HEK293 (cell line): ENCODE measurements around the gene CADPS2.

Experiments used
- CTCF ChIA-PET: fragments of 350-600 bp; formaldehyde crosslinking; extraction: SDS; loops from one replicate; lab custom pipeline; 2021; ENCODE audit warnings: antibody characterized with exemption; lab: Yijun Ruan, JAX
- POLR2A ChIA-PET: fragments of 300-600 bp; formaldehyde crosslinking; extraction: SDS; loops from one replicate; lab custom pipeline; 2020; ENCODE audit warnings: antibody characterized with exemption, inconsistent platforms; lab: Yijun Ruan, JAX
- H3K27ac ChIP-seq: fragments of 200-500 bp; sonication (Bioruptor generic); 2 replicates; pipeline ENCODE4 v1.5.1; 2014; ENCODE audit warnings: low read depth, low read length, control low read depth, inconsistent platforms; ENCODE audit errors: extremely low read depth
- H3K36me3 ChIP-seq, 2 experiments: fragments of 200-500 bp in 1 of 2; sonication (Bioruptor generic) in 1 of 2; 1 replicate in 1 of 2; 2 replicates in 1 of 2; pipeline ENCODE4 v1.5.1; 2014 to 2017; ENCODE audit warnings: inconsistent platforms in 2 of 2, low read length in 2 of 2; ENCODE audit not compliant: control insufficient read depth in 2 of 2, insufficient read depth in 1 of 2
- H3K4me1 ChIP-seq: fragments of 200-500 bp; sonication (Bioruptor generic); 2 replicates; pipeline ENCODE4 v1.5.1; 2014; ENCODE audit warnings: mild to moderate bottlenecking, low read length, inconsistent platforms; ENCODE audit not compliant: control insufficient read depth, insufficient read depth
- H3K4me3 ChIP-seq: 2 replicates; pipeline ENCODE4 v1.5.1; 2011; ENCODE audit warnings: low read depth, mild to moderate bottlenecking, control low read depth, low read length, moderate library complexity
- H3K9me3 ChIP-seq: fragments of 200-500 bp; sonication (Bioruptor generic); 2 replicates; pipeline ENCODE4 v1.5.1; 2014; ENCODE audit warnings: low read depth, low read length, inconsistent platforms; ENCODE audit not compliant: control insufficient read depth, insufficient read depth
- FEZF1 ChIP-seq: fragments of 450-650 bp; formaldehyde crosslinking; IDR thresholded peaks from 2 replicates; pipeline ENCODE4 v1.5.1; 2016; ENCODE audit warnings: missing biosample characterization, missing genetic modification characterization
- GFI1B ChIP-seq: fragments of 450-650 bp; formaldehyde crosslinking; IDR thresholded peaks from 2 replicates; pipeline ENCODE4 v1.5.1; 2016; ENCODE audit warnings: missing biosample characterization, missing genetic modification characterization
- HOXA7 ChIP-seq: sonication (generic); formaldehyde crosslinking; IDR thresholded peaks from 2 replicates; pipeline ENCODE4 v1.8.1; 2022; ENCODE audit warnings: missing genetic modification reagents, borderline replicate concordance
- PRDM1 ChIP-seq: fragments of 450-650 bp; formaldehyde crosslinking; IDR thresholded peaks from 2 replicates; pipeline ENCODE4; 2016; ENCODE audit warnings: missing biosample characterization, missing genetic modification characterization
- ZFP3 ChIP-seq: fragments of 450-650 bp; formaldehyde crosslinking; IDR thresholded peaks from 2 replicates; pipeline ENCODE4 v1.5.1; 2016; ENCODE audit warnings: low read depth, missing biosample characterization, missing genetic modification characterization
- ZFP41 ChIP-seq: fragments of 450-650 bp; formaldehyde crosslinking; IDR thresholded peaks from 2 replicates; pipeline ENCODE4 v1.5.1; 2016; ENCODE audit warnings: missing biosample characterization, missing genetic modification characterization, borderline replicate concordance
- ZNF133 ChIP-seq: fragments of 450-650 bp; formaldehyde crosslinking; IDR thresholded peaks from 2 replicates; pipeline ENCODE4 v1.5.1; 2016; ENCODE audit warnings: missing biosample characterization, missing genetic modification characterization
- ZNF202 ChIP-seq: fragments of 450-650 bp; formaldehyde crosslinking; IDR thresholded peaks from 2 replicates; pipeline ENCODE4 v1.5.1; 2016; ENCODE audit warnings: missing biosample characterization, missing genetic modification characterization, borderline replicate concordance
- ZNF341 ChIP-seq: fragments of 450-650 bp; formaldehyde crosslinking; IDR thresholded peaks from 2 replicates; pipeline ENCODE4; 2016; ENCODE audit warnings: low read depth, missing biosample characterization, missing genetic modification characterization
- ZNF394 ChIP-seq: fragments of 450-650 bp; formaldehyde crosslinking; IDR thresholded peaks from 2 replicates; pipeline ENCODE4 v1.5.1; 2016; ENCODE audit warnings: missing biosample characterization, missing genetic modification characterization, mild to moderate bottlenecking, moderate library complexity, borderline replicate concordance
- ZNF433 ChIP-seq: fragments of 450-650 bp; formaldehyde crosslinking; IDR thresholded peaks from 2 replicates; pipeline ENCODE4 v1.5.1; 2016; ENCODE audit warnings: missing biosample characterization, missing genetic modification characterization, low read depth
- ZNF529 ChIP-seq: fragments of 450-650 bp; formaldehyde crosslinking; IDR thresholded peaks from 2 replicates; pipeline ENCODE4 v1.5.1; 2017; ENCODE audit warnings: missing genetic modification characterization, missing biosample characterization; ENCODE audit not compliant: insufficient replicate concordance
- ZNF560 ChIP-seq: fragments of 450-650 bp; formaldehyde crosslinking; IDR thresholded peaks from 2 replicates; pipeline ENCODE4 v1.5.1; 2017; ENCODE audit warnings: missing biosample characterization, missing genetic modification characterization, borderline replicate concordance
- ZNF610 ChIP-seq: fragments of 450-650 bp; formaldehyde crosslinking; IDR thresholded peaks from 2 replicates; pipeline ENCODE4 v1.5.1; 2016; ENCODE audit warnings: missing biosample characterization, missing genetic modification characterization, borderline replicate concordance
- ZNF654 ChIP-seq: fragments of 450-650 bp; formaldehyde crosslinking; IDR thresholded peaks from 2 replicates; pipeline ENCODE4 v1.5.1; 2016; ENCODE audit warnings: low read depth, missing biosample characterization, missing genetic modification characterization
- ZNF670 ChIP-seq: fragments of 450-650 bp; formaldehyde crosslinking; IDR thresholded peaks from 2 replicates; pipeline ENCODE4 v1.5.1; 2016; ENCODE audit warnings: missing biosample characterization, missing genetic modification characterization, low read depth
- ZNF830 ChIP-seq: fragments of 450-650 bp; IDR thresholded peaks from 2 replicates; pipeline ENCODE4 v1.5.0; 2018; ENCODE audit warnings: missing biosample characterization, missing genetic modification characterization, low read depth, mild to moderate bottlenecking, moderate library complexity
- TF ChIP-seq, protein P1 (sequence below): fragments of 450-650 bp; formaldehyde crosslinking; IDR thresholded peaks from 2 replicates; pipeline ENCODE4 v1.5.1; 2016; ENCODE audit warnings: missing biosample characterization, missing genetic modification characterization, low read depth
- TF ChIP-seq, protein P2 (sequence below): IDR thresholded peaks from 2 replicates; pipeline ENCODE4 v1.6.1; 2011; ENCODE audit warnings: mild to moderate bottlenecking, low read depth, low read length, borderline replicate concordance
- TF ChIP-seq, protein P3 (sequence below): fragments of 450-650 bp; formaldehyde crosslinking; IDR thresholded peaks from 2 replicates; pipeline ENCODE4 v1.5.1; 2016; ENCODE audit warnings: missing biosample characterization, missing genetic modification characterization, low read depth
- TF ChIP-seq, protein P4 (sequence below): fragments of 450-650 bp; formaldehyde crosslinking; IDR thresholded peaks from 2 replicates; pipeline ENCODE4 v1.5.1; 2016; ENCODE audit warnings: missing biosample characterization, missing genetic modification characterization
- TF ChIP-seq, protein P5 (sequence below): fragments of 450-650 bp; formaldehyde crosslinking; optimal IDR thresholded peaks from 2 replicates; pipeline ENCODE3; 2016; ENCODE audit warnings: missing biosample characterization, mild to moderate bottlenecking, missing genetic modification characterization
- TF ChIP-seq, protein P6 (sequence below): fragments of 450-650 bp; formaldehyde crosslinking; IDR thresholded peaks from 2 replicates; pipeline ENCODE4 v1.5.1; 2016; ENCODE audit warnings: missing biosample characterization, missing genetic modification characterization

CADPS2 gene

DNA sequence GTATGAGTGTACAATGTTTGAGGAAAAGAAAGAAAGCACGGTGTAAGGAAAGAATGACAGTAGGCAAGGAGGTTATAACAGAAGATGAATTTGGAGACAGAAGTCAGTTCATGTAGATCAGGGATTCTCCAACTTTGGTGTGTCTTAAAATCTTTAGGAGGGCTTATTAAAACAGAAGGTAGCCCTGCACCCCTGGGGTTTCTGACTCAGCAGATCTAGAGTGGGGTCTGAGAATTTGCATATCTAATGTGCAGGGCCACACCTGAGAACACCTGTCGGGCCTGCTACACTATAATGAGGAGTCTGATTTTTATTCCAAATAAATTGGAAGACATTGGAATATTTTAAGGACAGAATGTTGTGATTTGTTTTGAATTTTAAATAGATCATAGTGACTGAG is 307.9 kb downstream of the CADPS2 start:
- no peak overlapping the region for H3K4me3 ChIP-seq
- H3K36me3 ChIP-seq = no peaks in the 10 kb centered on the region; a peak in 1 of 3 replicates
- no peak overlapping the region for H3K27ac ChIP-seq
- H3K9me3 ChIP-seq = no peaks in the 10 kb centered on the region
- no peaks in the 10 kb centered on the region for H3K4me1 ChIP-seq
- TF ChIP-seq ZNF654 (tag by site-specific recombination) (no peak), HOXA7 (CRISPR knock-in tag) (no peak), FEZF1 (tag by site-specific recombination) (no peak)
- CTCF ChIA-PET = no interaction called here
- POLR2A ChIA-PET = no interaction called here

DNA sequence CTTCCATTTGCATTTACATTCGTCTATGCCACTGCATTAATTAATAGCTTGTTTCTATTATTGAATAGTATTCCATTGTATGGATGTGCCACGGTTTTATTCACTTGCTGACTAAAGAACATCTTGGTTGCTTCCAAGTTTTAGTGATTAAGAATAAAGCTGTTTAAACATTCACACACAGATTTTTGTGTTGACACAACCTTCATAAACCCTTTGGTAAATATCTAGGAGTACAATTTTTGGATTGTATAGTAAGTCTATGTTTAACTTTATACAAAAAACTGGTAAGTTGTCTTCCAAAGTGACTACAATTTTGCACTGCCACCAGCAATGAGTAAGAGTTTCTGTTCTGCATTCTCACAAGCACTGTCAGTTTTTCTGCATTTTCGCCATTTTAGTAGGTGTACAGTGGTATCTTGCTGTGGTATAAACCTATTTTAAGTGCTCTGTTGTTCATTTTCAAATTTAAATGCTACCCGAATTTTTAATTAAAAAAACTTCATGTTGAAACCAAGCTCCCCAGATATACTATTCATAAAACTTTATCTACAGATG is 308.7 kb downstream of the CADPS2 start:
- Histone ChIP-seq H3K27ac (no peak overlapping the region), H3K36me3 (no peaks in the 10 kb centered on the region; a peak in 1 of 3 replicates), H3K4me3 (no peak overlapping the region), H3K9me3 (no peaks in the 10 kb centered on the region), H3K4me1 (no peaks in the 10 kb centered on the region)
- TF ChIP-seq ZNF610 (no peak), ZNF529 (tag by site-specific recombination) (no peak), ZNF341 (tag by site-specific recombination) (no peak), ZNF830 (no peak), ZFP3 (tag by site-specific recombination) (no peak), ZNF202 (tag by site-specific recombination) (no peak), ZNF560 (tag by site-specific recombination) (no peak), PRDM1 (tag by site-specific recombination) (no peak), ZNF670 (tag by site-specific recombination) (no peak), ZNF394 (tag by site-specific recombination) (no peak), ZFP41 (no peak), ZNF133 (no peak), GFI1B (tag by site-specific recombination) (no peak), ZNF433 (no peak)
- TF ChIP-seq, protein P1, sequence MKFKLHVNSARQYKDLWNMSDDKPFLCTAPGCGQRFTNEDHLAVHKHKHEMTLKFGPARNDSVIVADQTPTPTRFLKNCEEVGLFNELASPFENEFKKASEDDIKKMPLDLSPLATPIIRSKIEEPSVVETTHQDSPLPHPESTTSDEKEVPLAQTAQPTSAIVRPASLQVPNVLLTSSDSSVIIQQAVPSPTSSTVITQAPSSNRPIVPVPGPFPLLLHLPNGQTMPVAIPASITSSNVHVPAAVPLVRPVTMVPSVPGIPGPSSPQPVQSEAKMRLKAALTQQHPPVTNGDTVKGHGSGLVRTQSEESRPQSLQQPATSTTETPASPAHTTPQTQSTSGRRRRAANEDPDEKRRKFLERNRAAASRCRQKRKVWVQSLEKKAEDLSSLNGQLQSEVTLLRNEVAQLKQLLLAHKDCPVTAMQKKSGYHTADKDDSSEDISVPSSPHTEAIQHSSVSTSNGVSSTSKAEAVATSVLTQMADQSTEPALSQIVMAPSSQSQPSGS (tag by site-specific recombination) = no peak
- TF ChIP-seq, protein P2, sequence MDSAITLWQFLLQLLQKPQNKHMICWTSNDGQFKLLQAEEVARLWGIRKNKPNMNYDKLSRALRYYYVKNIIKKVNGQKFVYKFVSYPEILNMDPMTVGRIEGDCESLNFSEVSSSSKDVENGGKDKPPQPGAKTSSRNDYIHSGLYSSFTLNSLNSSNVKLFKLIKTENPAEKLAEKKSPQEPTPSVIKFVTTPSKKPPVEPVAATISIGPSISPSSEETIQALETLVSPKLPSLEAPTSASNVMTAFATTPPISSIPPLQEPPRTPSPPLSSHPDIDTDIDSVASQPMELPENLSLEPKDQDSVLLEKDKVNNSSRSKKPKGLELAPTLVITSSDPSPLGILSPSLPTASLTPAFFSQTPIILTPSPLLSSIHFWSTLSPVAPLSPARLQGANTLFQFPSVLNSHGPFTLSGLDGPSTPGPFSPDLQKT = no peak
- TF ChIP-seq, protein P3, sequence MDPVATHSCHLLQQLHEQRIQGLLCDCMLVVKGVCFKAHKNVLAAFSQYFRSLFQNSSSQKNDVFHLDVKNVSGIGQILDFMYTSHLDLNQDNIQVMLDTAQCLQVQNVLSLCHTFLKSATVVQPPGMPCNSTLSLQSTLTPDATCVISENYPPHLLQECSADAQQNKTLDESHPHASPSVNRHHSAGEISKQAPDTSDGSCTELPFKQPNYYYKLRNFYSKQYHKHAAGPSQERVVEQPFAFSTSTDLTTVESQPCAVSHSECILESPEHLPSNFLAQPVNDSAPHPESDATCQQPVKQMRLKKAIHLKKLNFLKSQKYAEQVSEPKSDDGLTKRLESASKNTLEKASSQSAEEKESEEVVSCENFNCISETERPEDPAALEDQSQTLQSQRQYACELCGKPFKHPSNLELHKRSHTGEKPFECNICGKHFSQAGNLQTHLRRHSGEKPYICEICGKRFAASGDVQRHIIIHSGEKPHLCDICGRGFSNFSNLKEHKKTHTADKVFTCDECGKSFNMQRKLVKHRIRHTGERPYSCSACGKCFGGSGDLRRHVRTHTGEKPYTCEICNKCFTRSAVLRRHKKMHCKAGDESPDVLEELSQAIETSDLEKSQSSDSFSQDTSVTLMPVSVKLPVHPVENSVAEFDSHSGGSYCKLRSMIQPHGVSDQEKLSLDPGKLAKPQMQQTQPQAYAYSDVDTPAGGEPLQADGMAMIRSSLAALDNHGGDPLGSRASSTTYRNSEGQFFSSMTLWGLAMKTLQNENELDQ (tag by site-specific recombination) = no peak
- TF ChIP-seq, protein P4, sequence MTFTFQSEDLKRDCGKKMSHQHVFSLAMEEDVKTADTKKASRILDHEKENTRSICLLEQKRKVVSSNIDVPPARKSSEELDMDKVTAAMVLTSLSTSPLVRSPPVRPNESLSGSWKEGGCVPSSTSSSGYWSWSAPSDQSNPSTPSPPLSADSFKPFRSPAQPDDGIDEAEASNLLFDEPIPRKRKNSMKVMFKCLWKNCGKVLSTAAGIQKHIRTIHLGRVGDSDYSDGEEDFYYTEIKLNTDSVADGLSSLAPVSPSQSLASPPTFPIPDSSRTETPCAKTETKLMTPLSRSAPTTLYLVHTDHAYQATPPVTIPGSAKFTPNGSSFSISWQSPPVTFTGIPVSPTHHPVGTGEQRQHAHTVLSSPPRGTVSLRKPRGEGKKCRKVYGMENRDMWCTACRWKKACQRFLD = no peak
- TF ChIP-seq, protein P5, sequence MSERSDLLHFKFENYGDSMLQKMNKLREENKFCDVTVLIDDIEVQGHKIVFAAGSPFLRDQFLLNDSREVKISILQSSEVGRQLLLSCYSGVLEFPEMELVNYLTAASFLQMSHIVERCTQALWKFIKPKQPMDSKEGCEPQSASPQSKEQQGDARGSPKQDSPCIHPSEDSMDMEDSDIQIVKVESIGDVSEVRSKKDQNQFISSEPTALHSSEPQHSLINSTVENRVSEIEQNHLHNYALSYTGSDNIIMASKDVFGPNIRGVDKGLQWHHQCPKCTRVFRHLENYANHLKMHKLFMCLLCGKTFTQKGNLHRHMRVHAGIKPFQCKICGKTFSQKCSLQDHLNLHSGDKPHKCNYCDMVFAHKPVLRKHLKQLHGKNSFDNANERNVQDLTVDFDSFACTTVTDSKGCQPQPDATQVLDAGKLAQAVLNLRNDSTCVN (tag by site-specific recombination) = no peak
- TF ChIP-seq, protein P6, sequence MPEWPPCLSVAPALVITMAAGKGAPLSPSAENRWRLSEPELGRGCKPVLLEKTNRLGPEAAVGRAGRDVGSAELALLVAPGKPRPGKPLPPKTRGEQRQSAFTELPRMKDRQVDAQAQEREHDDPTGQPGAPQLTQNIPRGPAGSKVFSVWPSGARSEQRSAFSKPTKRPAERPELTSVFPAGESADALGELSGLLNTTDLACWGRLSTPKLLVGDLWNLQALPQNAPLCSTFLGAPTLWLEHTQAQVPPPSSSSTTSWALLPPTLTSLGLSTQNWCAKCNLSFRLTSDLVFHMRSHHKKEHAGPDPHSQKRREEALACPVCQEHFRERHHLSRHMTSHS (tag by site-specific recombination) = no peak
- CTCF ChIA-PET = interaction anchor here (0.7 kb wide), 1 partner anchor 208 kb away, joined by 3 read pairs; no protein-coding TSS in a partner anchor
- POLR2A ChIA-PET = no interaction called here
